Spleen (tissue), 7 donors: ENCODE measurements around the gene SDCBP2.

Experiments used
- CTCF ChIP-seq, 11 experiments: fragments of 200-600 bp in 7 of 11; fragments of 450-650 bp in 4 of 11; sonication (generic) in 4 of 11; IDR thresholded peaks in 8 of 11; conservative IDR thresholded peaks in 3 of 11; 1 replicate in 7 of 11; 2 replicates in 4 of 11; pipeline versions ENCODE4 v1.4.0 to v1.8.0; 2016 to 2021; ENCODE audit warnings: antibody characterized with exemption in 11 of 11, inconsistent platforms in 4 of 11, mild to moderate bottlenecking in 1 of 11
- POLR2AphosphoS5 ChIP-seq, 3 donors: sonication (generic); formaldehyde crosslinking; IDR thresholded peaks; one replicate each; pipeline ENCODE4 v1.5.1; 2017; ENCODE audit warnings: antibody characterized with exemption in 3 of 3
- donor health status: DM: no; HTN: no; CAD: no; lungs with moderate emphysema.
- donor health status: DM: no; HTN: no; CAD: no.
- donor health status: DM: no; HTN: no; CAD: no.

DNA sequence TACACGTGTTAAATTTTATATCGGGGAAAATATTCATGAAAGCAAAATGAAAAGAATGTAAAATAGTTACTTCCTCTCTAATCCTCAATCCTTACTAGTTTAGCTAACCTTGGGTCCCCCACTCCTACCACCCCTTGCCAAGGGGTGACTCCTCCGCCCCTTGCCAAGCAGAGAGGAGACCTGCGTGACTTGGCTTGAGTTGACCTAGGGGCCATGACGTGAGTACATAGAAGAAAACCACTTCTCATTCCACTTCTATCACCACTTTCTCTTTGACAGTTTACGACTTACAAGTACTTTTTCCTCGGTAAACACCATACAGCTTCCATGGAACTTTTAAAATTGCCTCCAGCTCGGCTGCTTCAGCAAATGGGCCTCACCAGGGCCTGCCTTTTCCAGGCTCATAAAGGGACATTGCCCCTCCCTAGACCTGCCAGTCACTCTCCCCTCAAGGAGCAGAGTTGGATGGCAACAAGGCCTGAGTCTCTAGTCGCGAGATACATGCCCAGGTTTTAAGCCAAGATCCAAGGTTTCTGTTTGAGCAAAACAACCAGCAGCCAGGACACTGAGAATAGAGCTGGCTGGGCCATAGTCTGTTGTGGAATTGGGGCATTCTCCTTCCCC, 29.9 kb downstream of the SDCBP2 start:
- no peak for TF ChIP-seq CTCF (IDR thresholded peaks at IDR 0.05 in 8 of 11, conservative IDR thresholded peaks at IDR 0.05 in 3 of 11)
- no peak for TF ChIP-seq POLR2AphosphoS5 (IDR thresholded peaks at IDR 0.05)
